ENCODE measurements around the gene COL11A2. TPM values are rescaled to one million over a fixed set of nuclear protein-coding genes. Genes with fewer than 3 reads are reported as not detected.

Gene COL11A2
- polyA plus RNA-seq, 1 donor from 2014 or later: 9.8 TPM

DNA sequence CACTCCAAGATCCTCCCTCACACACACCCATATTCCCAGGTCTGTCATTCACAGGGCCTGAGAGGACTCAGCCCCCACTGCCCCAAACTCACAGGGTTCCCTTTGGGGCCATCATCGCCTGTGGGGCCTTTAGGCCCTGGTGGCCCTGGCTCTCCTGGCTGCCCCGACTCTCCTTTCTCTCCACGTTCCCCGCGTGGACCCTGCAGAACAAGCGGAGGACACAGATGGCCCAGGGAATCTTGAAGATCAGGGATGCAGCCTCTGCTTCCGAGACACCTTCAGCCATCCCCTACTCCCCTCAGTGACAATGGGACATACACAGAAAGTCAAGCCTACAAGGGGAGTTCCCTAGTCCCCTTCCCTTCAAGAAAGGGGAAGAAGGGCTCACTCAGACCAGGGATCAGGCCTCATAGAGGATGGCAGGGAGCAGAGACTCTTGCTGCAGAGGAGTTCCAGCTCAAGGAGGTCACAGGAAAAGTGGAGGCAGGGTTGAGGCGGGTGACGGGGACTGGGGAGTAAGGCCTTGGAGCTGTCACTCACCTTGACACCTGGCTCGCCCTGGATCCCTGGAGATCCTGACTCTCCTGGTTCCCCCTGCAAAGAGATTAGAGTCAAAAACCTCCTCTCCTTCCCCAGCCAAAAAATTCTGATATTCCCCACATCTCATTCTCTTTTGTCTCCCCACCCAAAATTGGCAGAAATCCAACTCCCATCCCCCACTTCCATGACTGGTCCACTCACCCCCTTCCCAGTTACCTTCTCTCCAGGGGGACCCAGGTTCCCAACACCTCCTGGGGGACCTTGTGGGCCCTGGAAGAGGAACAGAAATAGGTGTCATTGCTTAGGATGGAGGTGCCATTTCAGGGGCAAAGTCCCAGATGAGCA, 22.7 kb downstream of the COL11A2 start:
- no peaks in the 10 kb centered on the region for H3K9me2 ChIP-seq (ENCODE audit: insufficient read depth, low read length)
- no peak overlapping the region for H3K9ac ChIP-seq (ENCODE audit: low read length)
- H3K79me2 ChIP-seq (replicated peaks; ENCODE audit: insufficient read depth, low read length): no peaks in the 10 kb centered on the region
- H2AFZ ChIP-seq (ENCODE audit: low read depth, low read length): no peak overlapping the region
- no peaks in the 10 kb centered on the region for H3K36me3 ChIP-seq (ENCODE audit: insufficient read depth, low read length)
- no peaks in the 10 kb centered on the region for H4K20me1 ChIP-seq (ENCODE audit: insufficient read depth)
- no peaks in the 10 kb centered on the region for H3F3A ChIP-seq (ENCODE audit: insufficient read depth, low read length, poor library complexity, severe bottlenecking)
- no peaks in the 10 kb centered on the region for H3K9me3 ChIP-seq (ENCODE audit: low read length)
- H3K27me3 ChIP-seq (ENCODE audit: insufficient read depth, low read depth, low read length): no peaks in the 10 kb centered on the region
- TF ChIP-seq MXI1 (conservative IDR thresholded peaks at IDR 0.05; ENCODE audit: poor library complexity, severe bottlenecking) (no peak), REST (IDR thresholded peaks at IDR 0.05; ENCODE audit: borderline replicate concordance) (no peak), EZH2 (IDR thresholded peaks at IDR 0.05; ENCODE audit: borderline replicate concordance, insufficient read depth, low read length, poor library complexity, severe bottlenecking) (no peak), EP300 (conservative IDR thresholded peaks at IDR 0.05; ENCODE audit: poor library complexity, severe bottlenecking) (no peak), SMC3 (conservative IDR thresholded peaks at IDR 0.05; ENCODE audit: poor library complexity) (no peak), RAD21 (conservative IDR thresholded peaks at IDR 0.05) (no peak), POLR2AphosphoS5 (IDR thresholded peaks at IDR 0.05) (no peak), TAF1 (IDR thresholded peaks at IDR 0.05; ENCODE audit: low read depth) (no peak)
- TF ChIP-seq, protein P1, sequence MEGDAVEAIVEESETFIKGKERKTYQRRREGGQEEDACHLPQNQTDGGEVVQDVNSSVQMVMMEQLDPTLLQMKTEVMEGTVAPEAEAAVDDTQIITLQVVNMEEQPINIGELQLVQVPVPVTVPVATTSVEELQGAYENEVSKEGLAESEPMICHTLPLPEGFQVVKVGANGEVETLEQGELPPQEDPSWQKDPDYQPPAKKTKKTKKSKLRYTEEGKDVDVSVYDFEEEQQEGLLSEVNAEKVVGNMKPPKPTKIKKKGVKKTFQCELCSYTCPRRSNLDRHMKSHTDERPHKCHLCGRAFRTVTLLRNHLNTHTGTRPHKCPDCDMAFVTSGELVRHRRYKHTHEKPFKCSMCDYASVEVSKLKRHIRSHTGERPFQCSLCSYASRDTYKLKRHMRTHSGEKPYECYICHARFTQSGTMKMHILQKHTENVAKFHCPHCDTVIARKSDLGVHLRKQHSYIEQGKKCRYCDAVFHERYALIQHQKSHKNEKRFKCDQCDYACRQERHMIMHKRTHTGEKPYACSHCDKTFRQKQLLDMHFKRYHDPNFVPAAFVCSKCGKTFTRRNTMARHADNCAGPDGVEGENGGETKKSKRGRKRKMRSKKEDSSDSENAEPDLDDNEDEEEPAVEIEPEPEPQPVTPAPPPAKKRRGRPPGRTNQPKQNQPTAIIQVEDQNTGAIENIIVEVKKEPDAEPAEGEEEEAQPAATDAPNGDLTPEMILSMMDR (IDR thresholded peaks at IDR 0.05; ENCODE audit: poor library complexity, severe bottlenecking): no peak
- no peak overlapping the region for H3K27ac ChIP-seq (ENCODE audit: low read length)
- H3K4me3 ChIP-seq (ENCODE audit: low read length): no peak overlapping the region
- no peak overlapping the region for H3K4me2 ChIP-seq (ENCODE audit: low read length)

- H2AFZ ChIP-seq (ENCODE audit: low read depth, low read length): no peak overlapping the region
- no peak overlapping the region for H3K4me3 ChIP-seq (ENCODE audit: low read length)
- H4K20me1 ChIP-seq (ENCODE audit: insufficient read depth): no peaks in the 10 kb centered on the region
- no peaks in the 10 kb centered on the region for H3K9me2 ChIP-seq (ENCODE audit: insufficient read depth, low read length)
- H3K27me3 ChIP-seq (ENCODE audit: insufficient read depth, low read depth, low read length): no peaks in the 10 kb centered on the region
- no peaks in the 10 kb centered on the region for H3K79me2 ChIP-seq (replicated peaks; ENCODE audit: insufficient read depth, low read length)
- H3K4me2 ChIP-seq (ENCODE audit: low read length): no peak overlapping the region
- H3K36me3 ChIP-seq (ENCODE audit: insufficient read depth, low read length): no peaks in the 10 kb centered on the region
- TF ChIP-seq EZH2 (IDR thresholded peaks at IDR 0.05; ENCODE audit: borderline replicate concordance, insufficient read depth, low read length, poor library complexity, severe bottlenecking) (no peak), MXI1 (conservative IDR thresholded peaks at IDR 0.05; ENCODE audit: poor library complexity, severe bottlenecking) (no peak), EP300 (conservative IDR thresholded peaks at IDR 0.05; ENCODE audit: poor library complexity, severe bottlenecking) (no peak), POLR2AphosphoS5 (IDR thresholded peaks at IDR 0.05) (no peak), TAF1 (IDR thresholded peaks at IDR 0.05; ENCODE audit: low read depth) (no peak), RAD21 (conservative IDR thresholded peaks at IDR 0.05) (no peak), REST (IDR thresholded peaks at IDR 0.05; ENCODE audit: borderline replicate concordance) (no peak), SMC3 (conservative IDR thresholded peaks at IDR 0.05; ENCODE audit: poor library complexity) (no peak)
- TF ChIP-seq, protein P1 (IDR thresholded peaks at IDR 0.05; ENCODE audit: poor library complexity, severe bottlenecking): no peak
- no peaks in the 10 kb centered on the region for H3F3A ChIP-seq (ENCODE audit: insufficient read depth, low read length, poor library complexity, severe bottlenecking)
- no peaks in the 10 kb centered on the region for H3K9me3 ChIP-seq (ENCODE audit: low read length)
- H3K27ac ChIP-seq (ENCODE audit: low read length): no peak overlapping the region
- H3K9ac ChIP-seq (ENCODE audit: low read length): no peak overlapping the region
Measured at GRCh38 chr6:33168639-33169038, 23.6 kb downstream of the COL11A2 start.
